Cardiac fibroblast (primary cell): ENCODE measurements around the gene CRYZ.

Experiments
- DNase-seq, 2 donors: peaks; one replicate each; pipeline versions ENCODE4 v3.0.0 to v3.0.0-alpha.2; 2010; ENCODE audit warnings: low read depth in 2 of 2
- H3K4me3 ChIP-seq, 2 donors: replicated peaks in 1 of 2; 1 replicate in 1 of 2; 2 replicates in 1 of 2; pipeline ENCODE4 v1.5.1; 2011; ENCODE audit warnings: low read depth in 2 of 2, low read length in 2 of 2, mild to moderate bottlenecking in 2 of 2, moderate library complexity in 1 of 2
- TF ChIP-seq, protein P1 (sequence below): IDR thresholded peaks from one replicate; pipeline ENCODE4 v1.5.1; 2011; ENCODE audit warnings: low read depth, mild to moderate bottlenecking, low read length, inconsistent platforms

Gene CRYZ

DNA sequence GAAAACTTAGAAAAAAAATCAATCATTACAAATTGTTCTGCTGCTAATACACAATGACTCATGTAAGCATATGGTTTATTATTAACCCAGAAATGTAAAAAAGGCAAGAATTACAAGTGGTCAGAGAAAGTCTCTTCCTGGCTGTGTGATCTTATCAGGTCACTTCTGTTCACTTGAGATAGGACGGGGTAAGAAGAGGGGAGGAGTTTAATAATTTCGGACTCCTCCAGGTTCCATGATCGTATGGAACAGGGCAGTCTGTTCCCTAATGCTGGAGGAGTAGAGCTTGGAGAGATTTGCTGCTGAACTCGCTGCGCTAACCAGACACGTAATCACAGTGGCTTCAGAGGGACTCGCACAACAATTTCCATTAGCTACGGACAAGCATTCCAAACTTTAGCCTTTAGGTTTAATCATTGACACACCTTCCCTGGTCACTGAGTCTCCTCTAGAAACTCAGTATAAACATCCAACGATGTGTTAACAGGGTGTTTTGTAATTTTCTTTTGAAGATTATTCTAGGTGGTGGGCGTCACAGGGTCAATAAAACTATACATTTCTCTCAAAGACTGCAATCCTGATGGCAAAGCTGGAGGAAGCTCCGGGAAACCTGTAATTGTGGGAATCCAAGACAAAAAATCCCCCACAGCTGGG lies 1.3 kb downstream of the CRYZ start:
- peak in 1 of 2 donors; percentile 4 for DNase-seq
- no peak overlapping the region for H3K4me3 ChIP-seq
- TF ChIP-seq, protein P1, sequence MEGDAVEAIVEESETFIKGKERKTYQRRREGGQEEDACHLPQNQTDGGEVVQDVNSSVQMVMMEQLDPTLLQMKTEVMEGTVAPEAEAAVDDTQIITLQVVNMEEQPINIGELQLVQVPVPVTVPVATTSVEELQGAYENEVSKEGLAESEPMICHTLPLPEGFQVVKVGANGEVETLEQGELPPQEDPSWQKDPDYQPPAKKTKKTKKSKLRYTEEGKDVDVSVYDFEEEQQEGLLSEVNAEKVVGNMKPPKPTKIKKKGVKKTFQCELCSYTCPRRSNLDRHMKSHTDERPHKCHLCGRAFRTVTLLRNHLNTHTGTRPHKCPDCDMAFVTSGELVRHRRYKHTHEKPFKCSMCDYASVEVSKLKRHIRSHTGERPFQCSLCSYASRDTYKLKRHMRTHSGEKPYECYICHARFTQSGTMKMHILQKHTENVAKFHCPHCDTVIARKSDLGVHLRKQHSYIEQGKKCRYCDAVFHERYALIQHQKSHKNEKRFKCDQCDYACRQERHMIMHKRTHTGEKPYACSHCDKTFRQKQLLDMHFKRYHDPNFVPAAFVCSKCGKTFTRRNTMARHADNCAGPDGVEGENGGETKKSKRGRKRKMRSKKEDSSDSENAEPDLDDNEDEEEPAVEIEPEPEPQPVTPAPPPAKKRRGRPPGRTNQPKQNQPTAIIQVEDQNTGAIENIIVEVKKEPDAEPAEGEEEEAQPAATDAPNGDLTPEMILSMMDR = no peak

DNA sequence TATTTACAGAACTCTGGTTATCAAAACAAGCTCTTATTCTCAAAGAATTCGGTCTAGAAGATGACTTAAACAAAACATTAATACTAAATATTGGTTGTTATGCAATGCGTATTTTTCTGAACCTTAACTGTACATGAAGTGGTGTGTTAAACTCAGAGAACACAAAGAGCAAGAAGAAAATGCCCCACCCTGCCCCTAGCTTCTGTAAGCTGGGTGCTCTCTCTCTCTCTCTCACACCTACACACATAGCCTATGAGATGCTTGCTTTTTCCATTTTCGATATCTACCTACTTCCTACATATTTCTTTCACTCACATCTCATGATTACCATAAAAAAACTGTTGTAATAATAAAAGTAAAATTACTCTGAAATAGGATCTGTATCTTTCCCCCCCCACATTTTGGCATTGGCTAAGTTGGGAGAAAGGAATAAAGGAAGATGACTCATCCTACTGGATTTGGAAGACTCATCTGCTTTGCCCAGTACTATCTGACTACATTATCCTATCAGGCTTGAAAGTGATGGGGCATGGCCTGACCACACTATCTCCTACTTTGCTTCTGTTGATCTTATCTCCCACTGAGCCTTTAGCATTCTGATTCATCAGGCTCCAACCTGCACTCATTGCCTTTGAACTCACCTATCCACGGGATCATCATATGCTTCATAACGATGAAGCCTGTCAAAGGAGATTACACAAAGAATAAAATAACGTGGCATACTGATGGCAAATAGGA lies 2.9 kb downstream of the CRYZ start:
- DNase-seq = peak; percentile 36
- TF ChIP-seq, protein P1 = no peak
- H3K4me3 ChIP-seq = no peak overlapping the region

DNA sequence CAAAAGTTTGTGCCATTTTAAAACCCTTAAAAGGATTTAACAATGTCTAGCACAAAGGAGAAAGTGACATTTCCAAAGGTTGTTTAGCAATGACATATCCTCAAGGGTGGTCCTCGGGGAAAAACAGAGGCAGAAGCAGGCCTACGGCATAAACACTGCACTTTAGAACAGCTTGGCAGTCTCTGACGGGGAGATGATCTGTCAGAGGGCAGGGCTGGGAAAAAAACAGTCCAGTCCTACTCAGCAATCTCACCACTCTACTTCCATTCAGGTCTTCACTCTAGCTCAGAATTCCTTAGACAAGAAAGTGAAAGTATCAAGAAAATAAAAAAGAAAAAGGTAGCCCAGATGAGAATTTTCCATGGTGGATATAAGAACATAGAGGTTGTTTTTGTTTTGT lies 4.1 kb downstream of the CRYZ start:
- TF ChIP-seq, protein P1 = no peak
- DNase-seq = peak; percentile 15 to 33
- H3K4me3 ChIP-seq = no peak overlapping the region

DNA sequence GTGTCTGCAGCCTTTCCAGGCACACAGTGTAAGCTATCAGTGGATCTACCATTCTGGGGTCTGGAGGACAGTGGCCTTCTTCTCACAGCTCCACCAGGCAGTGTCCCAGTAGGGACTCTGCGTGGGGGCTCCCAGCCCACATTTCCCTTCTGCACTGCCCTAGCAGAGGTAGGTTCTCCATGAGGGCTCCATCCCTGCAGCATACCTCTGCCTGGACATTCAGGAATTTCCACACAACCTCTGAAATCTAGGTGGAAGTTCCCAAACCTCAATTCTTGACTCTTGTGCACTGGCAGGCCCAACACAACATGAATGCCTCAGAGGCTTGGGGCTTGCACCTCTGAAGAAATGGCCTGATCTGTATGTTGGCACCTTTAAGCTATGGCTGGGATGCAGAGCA lies 6.8 kb downstream of the CRYZ start:
- DNase-seq = no peak
- H3K4me3 ChIP-seq = no peak overlapping the region
- TF ChIP-seq, protein P1 = no peak

DNA sequence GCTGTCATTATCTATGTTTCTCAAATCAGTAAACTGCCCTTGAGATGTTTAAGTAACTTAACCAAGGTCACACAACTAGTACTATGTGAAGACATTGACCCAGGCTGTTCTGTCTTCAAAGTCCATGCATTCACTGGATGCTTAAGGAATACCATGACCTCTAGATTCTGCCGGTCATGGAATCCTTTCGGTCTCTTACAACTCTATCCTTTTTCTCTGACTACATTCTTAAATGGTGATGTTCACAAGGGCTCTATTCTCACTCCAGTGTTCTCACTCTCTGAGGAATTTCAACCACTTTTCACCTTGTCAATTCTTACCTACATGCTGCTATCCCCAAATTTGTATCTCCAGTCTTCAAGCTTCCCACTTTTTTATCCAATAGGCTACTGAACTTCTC lies 15.2 kb downstream of the CRYZ start:
- H3K4me3 ChIP-seq = no peak overlapping the region
- no peak for DNase-seq
- TF ChIP-seq, protein P1 = no peak

DNA sequence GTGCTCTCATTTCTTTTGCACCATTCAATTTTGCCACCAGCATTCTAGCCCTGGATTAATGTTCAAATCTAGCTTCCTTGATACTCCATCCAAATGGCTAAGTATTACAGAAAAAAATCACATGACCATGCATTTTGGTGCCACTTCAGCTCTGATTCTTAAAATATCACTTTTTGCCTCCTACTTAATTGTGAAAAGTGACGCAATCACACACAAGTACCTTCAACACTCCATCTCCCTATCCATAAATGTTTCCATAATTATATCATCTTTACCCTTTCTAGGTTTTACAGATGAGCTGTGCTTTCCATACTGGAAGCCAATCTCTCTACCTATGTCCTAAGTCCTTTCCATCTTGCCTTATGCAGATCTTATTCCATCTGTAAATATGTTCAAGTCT lies 16.0 kb downstream of the CRYZ start:
- TF ChIP-seq, protein P1 = no peak
- no peak overlapping the region for H3K4me3 ChIP-seq
- no peak for DNase-seq
